ENCODE data around the gene CLCN1.

CLCN1 gene

GRCh38 chr7:143296686-143297085 lies 19.2 kb upstream of the CLCN1 start:
- no peak for DNase-seq

- no peak for DNase-seq
Measured at GRCh38 chr7:143299346-143299745, 16.6 kb upstream of the CLCN1 start.

DNA sequence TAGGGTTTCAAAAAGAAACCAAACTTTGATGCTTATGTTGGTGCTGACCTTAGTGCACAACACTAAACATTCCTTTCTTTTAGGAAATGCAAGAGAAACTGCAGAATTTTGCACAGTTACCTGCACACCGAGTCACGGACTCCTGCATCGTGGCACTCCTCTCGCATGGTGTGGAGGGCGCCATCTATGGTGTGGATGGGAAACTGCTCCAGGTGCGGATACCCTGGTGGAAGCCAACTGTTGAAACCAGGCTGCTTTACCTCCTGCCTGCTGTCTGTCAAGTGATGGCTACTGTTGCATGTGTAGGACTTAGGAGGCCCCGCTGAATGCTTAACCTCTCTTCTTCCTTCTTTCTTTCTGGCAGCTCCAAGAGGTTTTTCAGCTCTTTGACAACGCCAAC lies 16.1 kb upstream of the CLCN1 start:
- DNase-seq, result peak; percentile 33

- no peak for DNase-seq
Measured at GRCh38 chr7:143300959-143301935, 14.7 kb upstream of the CLCN1 start.

DNA sequence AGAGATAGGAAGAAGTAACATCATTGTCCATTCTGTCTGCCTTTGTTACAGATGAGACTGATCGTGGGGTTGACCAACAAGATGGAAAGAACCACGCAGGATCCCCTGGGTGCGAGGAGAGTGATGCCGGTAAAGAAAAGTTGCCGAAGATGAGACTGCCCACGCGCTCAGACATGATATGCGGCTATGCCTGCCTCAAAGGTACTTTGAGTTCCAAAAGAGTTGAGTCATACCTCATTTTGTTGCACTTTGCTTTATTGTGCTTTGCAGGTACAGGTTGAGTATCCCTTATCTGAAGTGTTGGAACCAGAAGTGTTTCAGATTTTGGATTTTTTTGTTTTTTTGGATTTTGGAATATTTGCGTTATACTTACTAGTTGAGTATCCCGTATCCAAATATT lies 12.2 kb upstream of the CLCN1 start:
- no peak for DNase-seq

- no peak for DNase-seq
Measured at GRCh38 chr7:143304938-143305337, 11.0 kb upstream of the CLCN1 start.

DNA sequence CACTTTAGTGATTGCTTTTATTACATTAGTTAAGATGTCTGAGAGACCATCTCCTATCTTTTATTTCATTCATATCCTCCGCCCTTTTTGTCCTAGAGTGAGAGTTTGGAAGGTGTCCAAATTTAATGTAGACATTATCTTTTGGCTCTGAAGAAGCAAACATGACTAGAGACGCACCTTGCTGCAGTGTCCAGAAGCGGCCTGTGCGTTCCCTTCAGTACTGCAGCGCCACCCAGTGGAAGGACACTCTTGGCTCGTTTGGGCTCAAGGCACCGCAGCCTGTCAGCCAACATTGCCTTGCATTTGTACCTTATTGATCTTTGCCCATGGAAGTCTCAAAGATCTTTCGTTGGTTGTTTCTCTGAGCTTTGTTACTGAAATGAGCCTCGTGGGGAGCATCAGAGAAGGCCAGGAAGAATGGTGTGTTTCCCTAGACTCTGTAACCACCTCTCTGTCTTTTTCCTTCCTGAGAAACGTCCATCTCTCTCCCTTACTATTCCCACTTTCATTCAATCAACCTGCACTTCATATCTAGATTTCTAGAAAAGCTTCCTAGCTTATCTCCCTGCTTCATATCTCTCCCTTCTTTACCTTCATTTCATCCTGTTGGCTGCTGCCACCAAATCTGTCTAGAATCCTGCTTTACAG lies 10.4 kb upstream of the CLCN1 start:
- DNase-seq, result peak; percentile 58

DNA sequence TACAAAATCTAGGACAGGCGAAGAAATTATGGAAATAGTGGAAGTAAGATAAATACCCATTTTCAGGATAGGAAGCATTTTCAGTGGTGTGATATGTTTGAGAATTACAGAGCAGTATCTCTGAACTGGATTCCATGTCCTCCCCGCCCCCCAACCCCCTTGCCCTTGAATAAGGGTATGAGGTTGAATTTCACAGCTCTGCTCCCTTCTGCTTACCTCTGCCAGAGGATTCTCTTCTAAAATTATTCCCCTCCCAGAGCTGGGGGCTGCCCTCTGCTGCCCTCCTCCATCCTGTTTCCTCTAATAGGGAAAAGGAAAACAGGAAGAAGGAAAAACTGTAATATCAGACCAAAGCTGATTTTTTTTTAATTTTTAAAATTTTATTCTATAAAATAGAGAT lies 7.3 kb upstream of the CLCN1 start:
- DNase-seq, result no peak

GRCh38 chr7:143314127-143314526 lies 1.8 kb upstream of the CLCN1 start:
- DNase-seq, result no peak

GRCh38 chr7:143316492-143316891 lies 581 bp downstream of the CLCN1 start:
- no peak for DNase-seq

DNA sequence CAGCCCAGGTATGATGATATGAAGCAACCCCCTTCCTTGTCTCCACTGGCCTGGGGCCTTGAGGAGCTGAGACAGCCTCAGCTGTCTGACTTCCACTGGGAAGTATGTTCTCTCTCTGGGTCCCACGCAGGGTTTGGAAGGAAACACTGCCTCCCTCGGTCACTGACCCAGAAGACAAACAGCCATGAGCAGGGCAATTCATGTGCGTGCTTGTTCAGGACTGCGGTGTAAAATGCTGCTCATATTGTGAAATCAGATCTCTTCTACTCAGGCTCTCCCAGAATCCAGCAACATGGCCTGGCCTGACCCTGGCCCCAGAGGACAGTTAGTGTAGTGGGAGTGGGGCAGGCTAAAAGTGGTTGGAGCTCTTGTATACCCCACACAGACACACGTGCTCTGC lies 2.8 kb downstream of the CLCN1 start:
- no peak for DNase-seq

DNA sequence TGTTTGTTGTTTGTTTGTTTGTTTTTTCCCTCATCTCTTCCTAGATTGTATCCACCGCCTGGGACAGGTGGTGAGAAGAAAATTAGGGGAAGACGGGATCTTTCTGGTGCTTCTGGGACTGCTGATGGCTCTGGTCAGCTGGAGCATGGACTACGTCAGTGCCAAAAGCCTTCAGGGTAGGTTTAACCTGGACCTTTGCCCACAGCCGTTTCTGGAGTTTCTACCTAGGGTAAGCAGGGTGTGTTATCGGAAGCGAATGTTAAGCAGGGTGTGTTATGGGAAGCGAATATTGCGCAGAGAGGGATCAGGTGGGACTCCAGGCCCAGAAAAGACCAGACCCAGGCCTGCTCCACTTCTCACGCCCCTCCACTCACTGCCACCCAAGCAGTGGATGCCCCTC lies 4.7 kb downstream of the CLCN1 start:
- no peak for DNase-seq

GRCh38 chr7:143321242-143321641 lies 5.3 kb downstream of the CLCN1 start:
- DNase-seq, result no peak

DNA sequence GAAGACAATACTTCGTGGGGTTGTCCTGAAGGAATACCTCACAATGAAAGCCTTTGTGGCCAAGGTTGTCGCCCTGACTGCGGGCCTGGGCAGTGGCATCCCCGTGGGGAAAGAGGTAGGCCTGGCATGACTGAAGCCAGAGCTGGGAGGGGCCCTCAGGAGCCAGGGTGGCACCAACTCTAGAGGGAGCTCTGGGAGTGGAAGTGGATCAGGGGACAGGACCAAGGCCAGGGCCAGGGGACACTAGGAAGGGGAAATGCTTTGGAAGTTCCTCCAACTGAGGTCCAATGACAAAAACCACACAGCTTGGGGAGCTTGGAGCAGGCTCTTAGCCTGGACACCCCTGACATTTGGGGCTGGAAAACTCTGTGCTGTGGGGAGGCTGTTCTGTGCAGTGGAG lies 5.8 kb downstream of the CLCN1 start:
- no peak for DNase-seq

GRCh38 chr7:143322760-143323633 lies 7.1 kb downstream of the CLCN1 start:
- no peak for DNase-seq

DNA sequence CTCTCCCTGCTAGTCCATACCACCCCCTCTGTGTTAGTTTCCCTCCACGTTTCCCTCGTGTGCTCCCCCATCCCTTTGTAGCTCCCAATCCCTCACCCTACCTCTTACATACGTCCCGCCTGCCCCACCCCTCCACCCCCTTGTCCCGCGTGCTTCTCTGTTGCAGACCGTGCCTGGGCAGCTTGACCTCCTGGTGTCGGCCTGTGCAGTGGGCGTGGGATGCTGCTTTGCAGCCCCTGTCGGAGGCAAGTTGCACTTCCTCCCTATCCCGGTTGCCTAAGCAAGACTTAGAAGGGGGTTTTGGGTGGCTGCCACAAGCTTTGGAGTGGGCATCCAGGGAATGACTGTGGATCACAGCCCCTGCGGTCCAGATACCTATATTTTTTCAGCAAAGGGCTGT lies 7.7 kb downstream of the CLCN1 start:
- no peak for DNase-seq

- DNase-seq, result no peak
Measured at GRCh38 chr7:143325240-143325639, 9.3 kb downstream of the CLCN1 start.

- no peak for DNase-seq
Measured at GRCh38 chr7:143327903-143328302, 12.0 kb downstream of the CLCN1 start.

- no peak for DNase-seq
Measured at GRCh38 chr7:143329471-143330170, 13.7 kb downstream of the CLCN1 start.

DNA sequence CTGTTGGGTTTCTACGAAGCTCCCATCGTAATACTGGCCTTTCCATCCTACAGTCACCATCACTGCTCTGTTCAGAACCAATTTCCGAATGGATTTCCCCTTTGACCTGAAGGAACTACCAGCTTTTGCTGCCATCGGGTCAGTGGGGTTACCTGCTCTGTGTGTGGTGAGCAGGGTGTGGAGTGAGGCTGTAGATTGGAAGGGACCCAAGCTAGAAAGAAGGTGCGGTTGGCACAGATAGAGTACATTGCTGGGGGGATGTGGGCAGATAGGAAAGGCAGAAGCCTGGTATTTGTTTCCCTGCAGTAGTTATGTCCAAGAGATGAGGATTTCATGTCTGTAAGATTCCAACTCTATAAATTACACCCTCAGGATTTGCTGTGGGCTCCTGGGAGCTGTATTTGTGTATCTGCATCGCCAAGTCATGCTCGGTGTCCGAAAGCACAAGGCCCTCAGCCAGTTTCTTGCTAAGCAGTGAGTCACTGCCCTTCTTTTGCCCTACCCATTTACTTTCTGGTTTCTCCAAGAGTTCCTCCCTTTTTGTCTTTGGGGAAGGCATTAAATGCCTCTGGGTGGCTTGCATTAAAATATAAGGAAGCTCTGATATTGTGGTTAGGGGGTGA lies 15.4 kb downstream of the CLCN1 start:
- DNase-seq, result no peak

GRCh38 chr7:143334244-143334643 lies 18.3 kb downstream of the CLCN1 start:
- DNase-seq, result no peak

- DNase-seq, result no peak
Measured at GRCh38 chr7:143337216-143337615, 21.3 kb downstream of the CLCN1 start.

Data from stimulated activated naive CD4-positive, alpha-beta T cell treated with Interleukin-2 at 50 U/mL for 16 hours (primary cell).